Osteoblast (primary cell): ENCODE data around the gene CREB1. TPM values are rescaled to one million over a fixed set of nuclear protein-coding genes. Genes with fewer than 3 reads are reported as not detected.
"Not testable (repeated sequence)": the region's sequence is repeated elsewhere in the genome, so short reads cannot be mapped to it uniquely, and the experiment has no call there.

ENCODE experiments used
- DNase-seq: peaks from one replicate; pipeline ENCODE4 v3.0.0; 2011; ENCODE audit warnings: low spot score, mixed read lengths; ENCODE audit not compliant: insufficient read length; ENCODE audit errors: missing footprints
- H2AFZ ChIP-seq: 2 replicates; pipeline ENCODE4 v1.6.0; 2011; ENCODE audit warnings: mild to moderate bottlenecking, low read length
- H3K27ac ChIP-seq: 2 replicates; pipeline ENCODE4 v1.5.1; 2011; ENCODE audit warnings: mild to moderate bottlenecking, low read depth, low read length, moderate library complexity
- H3K27me3 ChIP-seq: 2 replicates; pipeline ENCODE4 v1.6.0; 2012; ENCODE audit warnings: mild to moderate bottlenecking, control low read depth, inconsistent platforms, low read length, moderate library complexity; ENCODE audit not compliant: insufficient read depth
- H3K36me3 ChIP-seq: 2 replicates; pipeline ENCODE4 v1.5.1; 2011; ENCODE audit warnings: mild to moderate bottlenecking, low read length, control low read depth, moderate library complexity; ENCODE audit not compliant: insufficient read depth
- H3K4me1 ChIP-seq: 2 replicates; pipeline ENCODE4 v1.5.1; 2011; ENCODE audit warnings: mild to moderate bottlenecking, low read length, control low read depth, moderate library complexity; ENCODE audit not compliant: insufficient read depth
- H3K4me2 ChIP-seq: 2 replicates; pipeline ENCODE4 v1.6.0; 2011; ENCODE audit warnings: mild to moderate bottlenecking, low read length; ENCODE audit not compliant: insufficient read depth
- H3K4me3 ChIP-seq: fragments of 200-600 bp; sonication (generic); 3 replicates; pipeline ENCODE4 v1.5.1; 2012; ENCODE audit warnings: mild to moderate bottlenecking, low read length, inconsistent platforms; ENCODE audit not compliant: insufficient read depth
- H3K79me2 ChIP-seq: 2 replicates; pipeline ENCODE4 v1.6.0; 2012; ENCODE audit warnings: mild to moderate bottlenecking, low read length, control low read depth, inconsistent platforms; ENCODE audit not compliant: insufficient read depth
- H3K9me3 ChIP-seq: 2 replicates; pipeline ENCODE4 v1.5.1; 2011; ENCODE audit warnings: low read depth, low read length, control low read depth
- H4K20me1 ChIP-seq: 2 replicates; pipeline ENCODE4 v1.6.0; 2012; ENCODE audit warnings: mild to moderate bottlenecking, low read length, control low read depth; ENCODE audit not compliant: insufficient read depth
- CTCF ChIP-seq: IDR thresholded peaks from 2 replicates; pipeline ENCODE4 v1.5.1; 2011; ENCODE audit warnings: mild to moderate bottlenecking, low read depth, low read length, moderate library complexity; ENCODE audit errors: extremely low read depth
- total RNA-seq: library from RNA; depleted of rRNA; stranded (reverse); fragments of >200 nt; gene quantifications from 2 replicates; pipeline ENCODE4 v1.2.3, GENCODE V29; 2012

The CREB1 gene
- total RNA-seq, 1 donor = 38.4 TPM

GRCh38 chr2:207633686-207634085 lies 103.9 kb downstream of the CREB1 start:
- Histone ChIP-seq H3K79me2 (no peaks in the 10 kb centered on the region), H3K4me3 (no peak overlapping the region), H3K4me1 (peaks cover 12% of the 10 kb centered on the region), H3K27ac (no peak overlapping the region), H4K20me1 (no peaks in the 10 kb centered on the region), H3K27me3 (no peaks in the 10 kb centered on the region), H3K4me2 (no peak overlapping the region), H2AFZ (no peak overlapping the region), H3K36me3 (no peaks in the 10 kb centered on the region), H3K9me3 (no peaks in the 10 kb centered on the region)
- no peak for DNase-seq
- TF ChIP-seq CTCF = no peak

GRCh38 chr2:207635468-207636200 lies 105.9 kb downstream of the CREB1 start:
- H3K4me2 ChIP-seq = no peak overlapping the region
- no peaks in the 10 kb centered on the region for H3K36me3 ChIP-seq
- H3K4me1 ChIP-seq = peaks cover 12% of the 10 kb centered on the region
- no peaks in the 10 kb centered on the region for H3K79me2 ChIP-seq
- no peak for DNase-seq
- no peaks in the 10 kb centered on the region for H4K20me1 ChIP-seq
- H3K9me3 ChIP-seq = peaks cover 2% of the 10 kb centered on the region
- H3K27ac ChIP-seq = no peak overlapping the region
- no peak overlapping the region for H3K4me3 ChIP-seq
- no peaks in the 10 kb centered on the region for H3K27me3 ChIP-seq
- no peak overlapping the region for H2AFZ ChIP-seq
- TF ChIP-seq CTCF = no peak

GRCh38 chr2:207639288-207639687 lies 109.5 kb downstream of the CREB1 start:
- H4K20me1 ChIP-seq, H2AFZ ChIP-seq, H3K9me3 ChIP-seq, H3K4me3 ChIP-seq, DNase-seq, H3K4me2 ChIP-seq, H3K27me3 ChIP-seq, H3K4me1 ChIP-seq, H3K27ac ChIP-seq, H3K36me3 ChIP-seq, H3K79me2 ChIP-seq: not testable (repeated sequence)

- no peaks in the 10 kb centered on the region for H4K20me1 ChIP-seq
These were observed 110.4 kb downstream of the CREB1 start for GRCh38 chr2:207640160-207640559.

More at GRCh38 chr2:207640160-207640559, 110.4 kb downstream of the CREB1 start:
- Histone ChIP-seq H3K4me1 (no peaks in the 10 kb centered on the region), H3K79me2 (no peaks in the 10 kb centered on the region), H3K9me3 (peaks cover 3% of the 10 kb centered on the region), H3K4me3 (no peak overlapping the region), H3K27me3 (no peaks in the 10 kb centered on the region), H2AFZ (no peak overlapping the region), H3K36me3 (no peaks in the 10 kb centered on the region), H3K27ac (no peak overlapping the region), H3K4me2 (no peak overlapping the region)
- DNase-seq = no peak
- TF ChIP-seq CTCF = no peak
